Measurements from ENCODE around the gene LRRC27. TPM values are rescaled to one million over a fixed set of nuclear protein-coding genes. Genes with fewer than 3 reads are reported as not detected.
"Not testable (repeated sequence)": the region's sequence is repeated elsewhere in the genome, so short reads cannot be mapped to it uniquely, and the experiment has no call there.

Gene LRRC27
- total RNA-seq, 2 experiments from 2014 or later: 3.3 to 3.9 TPM

- Mint-ChIP-seq H3K4me1 (peaks cover 14% of the 10 kb centered on the region), H3K36me3 (ENCODE audit: low read depth) (no peaks in the 10 kb centered on the region), H3K27ac (no peak overlapping the region), H3K4me3 (no peak overlapping the region), H3K9me3 (no peaks in the 10 kb centered on the region), H3K27me3 (no peaks in the 10 kb centered on the region)
- POLR2A ChIA-PET: no interaction called here
- DNase-seq: no peak
- CTCF ChIA-PET: no interaction called here
These were observed 54.4 kb downstream of the LRRC27 start for GRCh38 chr10:132386419-132386831.

DNA sequence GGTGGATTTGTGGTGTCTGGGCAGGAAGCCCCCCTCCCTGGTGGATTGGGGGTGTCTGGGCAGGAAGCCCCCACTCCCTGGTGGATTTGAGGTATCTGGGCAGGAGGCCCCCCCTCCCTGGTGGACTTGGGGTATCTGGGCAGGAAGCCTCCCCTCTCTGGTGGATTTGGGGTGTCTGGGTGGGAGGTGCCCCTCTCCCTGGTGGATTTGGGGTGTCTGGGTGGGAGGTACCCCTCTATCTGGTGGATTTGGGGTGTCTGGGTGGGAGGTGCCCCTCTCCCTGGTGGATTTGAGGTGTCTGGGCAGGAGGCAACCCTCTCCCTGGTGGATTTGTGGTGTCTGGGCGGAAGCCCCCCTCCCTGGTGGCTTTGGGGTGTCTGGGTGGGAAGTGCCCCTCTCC lies 54.9 kb downstream of the LRRC27 start:
- CTCF ChIA-PET; H3K9me3 Mint-ChIP-seq; DNase-seq; POLR2A ChIA-PET; H3K27ac Mint-ChIP-seq; H3K27me3 Mint-ChIP-seq; H3K36me3 Mint-ChIP-seq (ENCODE audit: low read depth); H3K4me1 Mint-ChIP-seq; H3K4me3 Mint-ChIP-seq: not testable (repeated sequence)

DNA sequence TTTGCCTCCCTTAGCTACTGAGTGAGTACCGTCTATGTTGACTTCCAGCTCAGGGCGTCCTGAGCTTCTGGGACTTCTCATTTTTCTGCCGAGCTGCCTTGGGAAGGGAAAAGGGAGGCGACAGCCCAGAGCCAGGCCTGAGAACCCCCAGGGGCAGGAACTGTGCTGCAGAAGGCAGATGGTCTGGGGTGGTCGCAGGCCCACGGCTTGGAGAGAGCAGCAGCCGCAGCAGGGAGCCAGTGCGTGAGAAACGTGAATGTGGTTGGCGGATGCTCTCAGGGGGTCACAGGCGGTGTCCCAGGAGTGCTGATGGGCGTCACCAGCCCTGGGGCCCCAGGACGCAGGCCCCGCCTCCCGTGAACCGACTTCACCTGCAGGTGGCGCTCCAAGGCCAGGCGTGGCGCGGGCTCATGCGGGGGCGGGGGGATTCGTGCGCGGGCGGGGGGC lies 55.8 kb downstream of the LRRC27 start:
- DNase-seq: peak; percentile 78
- Mint-ChIP-seq H3K4me1 (peaks cover 3% of the 10 kb centered on the region), H3K27me3 (no peaks in the 10 kb centered on the region), H3K9me3 (peaks cover 6% of the 10 kb centered on the region), H3K27ac (peak overlapping the region; percentile 16), H3K4me3 (no peak overlapping the region), H3K36me3 (ENCODE audit: low read depth) (no peaks in the 10 kb centered on the region)
- POLR2A ChIA-PET: no interaction called here
- CTCF ChIA-PET: interaction anchor here (0.7 to 0.8 kb wide), 2 partner anchors 58 to 59 kb away, joined by 3 to 4 read pairs; no protein-coding TSS in a partner anchor

GRCh38 chr10:132388891-132389432 lies 57.0 kb downstream of the LRRC27 start:
- Mint-ChIP-seq H3K4me1 (peaks cover 3% of the 10 kb centered on the region), H3K27me3 (no peaks in the 10 kb centered on the region), H3K4me3 (no peak overlapping the region), H3K27ac (no peak overlapping the region), H3K36me3 (ENCODE audit: low read depth) (no peaks in the 10 kb centered on the region), H3K9me3 (peaks cover 6% of the 10 kb centered on the region)
- DNase-seq: no peak
- POLR2A ChIA-PET: interaction anchor here (1.0 kb wide), 1 partner anchor 58 kb away, joined by 6 read pairs; no protein-coding TSS in a partner anchor
- CTCF ChIA-PET: no interaction called here

GRCh38 chr10:132389433-132390169 lies 57.6 kb downstream of the LRRC27 start:
- Mint-ChIP-seq H3K27me3 (no peaks in the 10 kb centered on the region), H3K4me3 (no peak overlapping the region), H3K4me1 (peaks cover 3% of the 10 kb centered on the region), H3K9me3 (peaks cover 6% of the 10 kb centered on the region), H3K36me3 (ENCODE audit: low read depth) (no peaks in the 10 kb centered on the region), H3K27ac (no peak overlapping the region)
- ChIA-PET POLR2A (interaction anchor here (1.0 kb wide), 1 partner anchor 57 kb away, joined by 6 read pairs; no protein-coding TSS in a partner anchor), CTCF (no interaction called here)
- DNase-seq: no peak

- peaks cover 3% of the 10 kb centered on the region for H3K27me3 Mint-ChIP-seq
- H3K4me3 Mint-ChIP-seq: no peak overlapping the region
- POLR2A ChIA-PET: no interaction called here
- H3K4me1 Mint-ChIP-seq: peaks cover 3% of the 10 kb centered on the region
- H3K9me3 Mint-ChIP-seq: peaks cover 6% of the 10 kb centered on the region
- CTCF ChIA-PET: no interaction called here
- H3K36me3 Mint-ChIP-seq (ENCODE audit: low read depth): no peaks in the 10 kb centered on the region
- H3K27ac Mint-ChIP-seq: no peak overlapping the region
- no peak for DNase-seq
These were observed 58.4 kb downstream of the LRRC27 start for GRCh38 chr10:132390170-132390920.

- peaks cover 6% of the 10 kb centered on the region for H3K9me3 Mint-ChIP-seq
- no peak overlapping the region for H3K4me3 Mint-ChIP-seq
- H3K27me3 Mint-ChIP-seq: peaks cover 3% of the 10 kb centered on the region
- no peak overlapping the region for H3K27ac Mint-ChIP-seq
- no peaks in the 10 kb centered on the region for H3K36me3 Mint-ChIP-seq (ENCODE audit: low read depth)
- peaks cover 3% of the 10 kb centered on the region for H3K4me1 Mint-ChIP-seq
- ChIA-PET POLR2A (no interaction called here), CTCF (no interaction called here)
- no peak for DNase-seq
These were observed 59.1 kb downstream of the LRRC27 start for GRCh38 chr10:132390921-132391675.

DNA sequence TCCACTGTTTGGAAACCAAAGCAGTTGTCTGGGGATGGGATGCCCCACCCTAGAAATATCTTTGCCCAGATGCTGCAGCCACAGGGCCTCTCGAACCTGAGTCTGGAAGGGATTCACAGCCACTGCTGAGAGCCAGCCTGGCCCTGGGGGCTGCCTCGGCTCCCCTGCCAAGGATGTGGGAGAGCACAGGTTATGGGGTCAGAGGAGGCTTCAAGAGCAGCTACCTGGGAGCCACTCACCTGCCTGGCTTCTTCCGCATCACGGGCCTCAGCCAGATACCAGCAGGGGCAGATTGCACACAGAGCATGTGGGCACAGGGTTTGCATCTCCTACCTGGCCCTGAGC lies 59.7 kb downstream of the LRRC27 start:
- Mint-ChIP-seq H3K9me3 (peaks cover 6% of the 10 kb centered on the region), H3K27ac (no peak overlapping the region), H3K36me3 (ENCODE audit: low read depth) (no peaks in the 10 kb centered on the region), H3K4me3 (no peak overlapping the region), H3K27me3 (peaks cover 3% of the 10 kb centered on the region), H3K4me1 (peaks cover 3% of the 10 kb centered on the region)
- no peak for DNase-seq
- ChIA-PET CTCF (no interaction called here), POLR2A (no interaction called here)

DNA sequence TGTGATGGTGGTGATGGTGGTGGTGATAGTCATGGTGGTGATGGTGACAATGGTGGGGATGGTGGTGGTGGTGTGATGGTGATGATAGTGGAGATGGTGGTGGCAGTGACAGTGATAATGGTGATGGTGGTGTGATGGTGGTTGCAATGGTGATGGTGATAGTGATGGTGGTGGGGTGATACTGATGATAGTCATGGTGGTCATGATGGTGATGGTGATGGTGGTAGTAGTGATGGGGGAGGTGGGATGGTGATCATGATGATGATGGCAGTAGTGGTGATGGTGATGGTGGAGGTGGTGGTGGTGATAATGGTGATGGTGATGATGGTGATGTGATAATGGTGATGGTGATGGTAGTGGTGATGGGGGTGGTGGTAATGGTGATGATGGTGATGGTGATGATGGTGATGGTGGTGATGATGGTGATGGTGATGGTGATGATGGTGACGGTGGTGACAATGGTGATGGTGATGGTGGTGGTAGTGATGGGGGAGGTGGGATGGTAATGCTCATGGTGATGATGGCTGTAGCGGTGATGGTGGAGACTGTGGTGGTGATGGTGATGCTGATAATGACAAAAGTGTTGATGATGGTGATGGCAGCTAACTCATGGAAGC lies 60.3 kb downstream of the LRRC27 start:
- Mint-ChIP-seq H3K36me3 (ENCODE audit: low read depth) (no peaks in the 10 kb centered on the region), H3K27ac (no peak overlapping the region), H3K4me1 (peaks cover 3% of the 10 kb centered on the region), H3K9me3 (peaks cover 6% of the 10 kb centered on the region), H3K27me3 (peaks cover 3% of the 10 kb centered on the region), H3K4me3 (no peak overlapping the region)
- ChIA-PET POLR2A (no interaction called here), CTCF (no interaction called here)
- DNase-seq: no peak

DNA sequence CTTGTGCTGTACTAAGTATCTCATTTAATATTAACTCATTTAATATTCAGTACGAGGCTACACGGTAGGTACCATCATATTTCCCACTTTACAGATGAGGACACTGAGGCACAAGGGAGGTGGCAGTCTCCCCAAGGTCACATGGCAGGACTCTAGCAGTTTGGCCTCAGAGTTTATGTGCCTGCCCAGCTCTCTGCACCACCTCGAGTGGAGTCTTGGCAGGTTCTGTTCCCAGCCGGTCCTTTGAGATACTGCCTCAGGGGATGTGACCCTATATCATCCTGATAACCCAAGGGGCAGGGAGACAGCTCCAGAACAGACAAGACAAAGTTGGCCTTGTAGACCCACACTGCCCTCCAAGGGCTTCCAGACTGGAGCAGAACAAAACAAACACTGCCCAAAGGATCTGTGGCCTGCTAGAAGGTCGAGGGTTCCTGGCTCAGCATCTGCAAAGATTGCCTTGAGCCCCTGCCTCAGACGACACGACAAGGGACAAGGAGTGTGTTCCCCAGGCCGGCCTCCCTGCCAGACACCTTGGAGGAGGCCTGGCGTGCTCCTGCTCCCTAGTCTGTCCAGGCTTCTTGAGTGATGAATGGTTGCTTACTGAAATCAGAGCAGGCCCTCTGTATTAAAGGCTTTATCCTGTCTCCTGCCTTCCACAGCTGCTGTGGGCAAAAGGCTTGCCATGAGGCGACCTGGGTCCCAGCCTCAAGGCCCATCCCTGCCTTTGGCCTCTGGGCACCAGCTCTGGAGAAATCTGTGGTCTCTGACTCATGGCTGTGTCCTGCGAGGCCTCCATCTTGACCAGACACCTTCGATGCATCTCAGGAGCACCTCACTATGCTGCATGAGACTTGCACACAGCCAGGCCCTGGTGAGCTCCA lies 61.1 kb downstream of the LRRC27 start:
- no peak for DNase-seq
- peaks cover 6% of the 10 kb centered on the region for H3K9me3 Mint-ChIP-seq
- ChIA-PET CTCF (no interaction called here), POLR2A (no interaction called here)
- H3K36me3 Mint-ChIP-seq (ENCODE audit: low read depth): no peaks in the 10 kb centered on the region
- H3K27ac Mint-ChIP-seq: no peak overlapping the region
- no peak overlapping the region for H3K4me3 Mint-ChIP-seq
- H3K4me1 Mint-ChIP-seq: peaks cover 6% of the 10 kb centered on the region
- peaks cover 6% of the 10 kb centered on the region for H3K27me3 Mint-ChIP-seq

DNA sequence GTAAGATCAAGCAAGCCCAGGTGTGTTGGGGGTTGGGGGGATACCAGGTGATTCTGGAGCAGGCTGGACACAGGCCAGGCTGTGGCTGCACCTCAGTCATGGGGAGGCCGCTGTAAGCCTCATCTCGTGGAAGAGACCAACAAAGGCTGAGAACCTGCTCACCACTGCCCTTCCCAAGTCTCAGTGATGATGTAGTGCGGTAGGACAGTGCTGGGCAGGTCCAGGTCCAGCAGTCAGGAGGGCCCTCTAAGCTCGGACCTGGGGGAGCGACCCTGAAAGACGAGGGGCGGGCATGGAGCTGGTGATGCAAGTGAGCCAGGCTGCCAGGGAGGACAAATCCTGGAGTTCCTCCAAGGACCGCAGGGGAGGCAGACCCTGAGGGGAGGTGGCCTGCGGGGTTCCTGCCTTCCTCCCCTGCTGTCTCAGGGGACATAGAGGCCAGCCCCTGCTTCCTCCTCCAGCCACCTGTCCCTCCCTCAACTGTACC lies 61.7 kb downstream of the LRRC27 start:
- Mint-ChIP-seq H3K27me3 (peaks cover 6% of the 10 kb centered on the region), H3K4me1 (peaks cover 7% of the 10 kb centered on the region), H3K36me3 (ENCODE audit: low read depth) (no peaks in the 10 kb centered on the region), H3K27ac (no peak overlapping the region), H3K9me3 (peaks cover 6% of the 10 kb centered on the region), H3K4me3 (no peak overlapping the region)
- CTCF ChIA-PET: no interaction called here
- DNase-seq: no peak
- POLR2A ChIA-PET: no interaction called here

DNA sequence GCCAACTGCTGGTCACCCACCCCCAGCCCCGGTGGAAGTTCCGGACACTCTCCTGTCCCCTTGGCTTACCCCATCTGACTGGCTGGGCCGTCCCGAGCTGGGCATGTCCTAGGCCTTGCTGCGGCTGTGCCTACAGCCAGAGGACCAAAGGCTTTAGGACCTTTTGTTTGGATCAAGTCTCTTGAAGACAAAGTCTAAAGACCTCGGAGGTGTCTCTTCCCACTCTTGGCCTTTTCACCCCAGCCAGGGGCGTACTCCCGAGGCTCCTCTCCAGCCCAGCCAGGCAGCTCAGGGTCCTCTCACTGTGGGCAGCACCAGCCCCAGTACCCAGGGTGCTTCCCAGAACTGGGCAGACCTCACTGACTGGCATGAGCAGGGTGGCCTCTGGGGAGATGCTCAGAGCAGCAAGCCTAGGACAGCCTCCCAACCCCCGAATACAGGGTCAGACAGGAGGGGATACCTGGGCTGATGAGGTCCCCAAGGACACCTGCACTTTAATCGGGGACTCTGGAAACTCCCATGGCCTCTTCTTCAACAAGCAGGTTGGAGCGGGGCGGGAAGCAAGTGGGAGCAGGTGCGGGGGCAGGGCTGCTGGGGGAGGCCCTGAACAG lies 62.3 kb downstream of the LRRC27 start:
- Mint-ChIP-seq H3K4me1 (peaks cover 7% of the 10 kb centered on the region), H3K4me3 (no peak overlapping the region), H3K27ac (no peak overlapping the region), H3K27me3 (peaks cover 6% of the 10 kb centered on the region), H3K36me3 (ENCODE audit: low read depth) (no peaks in the 10 kb centered on the region), H3K9me3 (peaks cover 6% of the 10 kb centered on the region)
- no peak for DNase-seq
- CTCF ChIA-PET: no interaction called here
- POLR2A ChIA-PET: no interaction called here
